PFSK-1 (cell line): ENCODE data around the gene GLT6D1.
A peak's percentile ranks its signal among the peaks of the same experiment; 100 is the strongest.

Experiments used
- FOXP2 ChIP-seq: optimal IDR thresholded peaks from 2 replicates; pipeline ENCODE3; 2011; ENCODE audit warnings: borderline replicate concordance, control low read depth, inconsistent platforms; ENCODE audit not compliant: insufficient read depth; ENCODE audit errors: extremely low read length, extremely low read depth
- POLR2AphosphoS5 ChIP-seq: IDR thresholded peaks from 2 replicates; pipeline ENCODE4 v1.6.1; 2012; ENCODE audit warnings: low read depth, mild to moderate bottlenecking, control low read depth, low read length, moderate library complexity
- REST ChIP-seq, 2 experiments: IDR thresholded peaks; 2 replicates each; pipeline versions ENCODE4 v1.6.1 to v1.8.0; 2011 to 2012; ENCODE audit warnings: low read depth in 2 of 2, low read length in 2 of 2, control low read depth in 1 of 2, inconsistent platforms in 1 of 2, mild to moderate bottlenecking in 1 of 2, moderate library complexity in 1 of 2; ENCODE audit not compliant: insufficient read depth in 1 of 2
- SIN3A ChIP-seq: IDR thresholded peaks from 2 replicates; pipeline ENCODE4 v1.6.1; 2012; ENCODE audit warnings: mild to moderate bottlenecking, low read length, moderate library complexity, borderline replicate concordance; ENCODE audit not compliant: insufficient read depth
- TAF1 ChIP-seq: IDR thresholded peaks from 2 replicates; pipeline ENCODE4 v1.6.1; 2012; ENCODE audit warnings: low read length, control low read depth, borderline replicate concordance; ENCODE audit not compliant: insufficient read depth

GLT6D1 gene

DNA sequence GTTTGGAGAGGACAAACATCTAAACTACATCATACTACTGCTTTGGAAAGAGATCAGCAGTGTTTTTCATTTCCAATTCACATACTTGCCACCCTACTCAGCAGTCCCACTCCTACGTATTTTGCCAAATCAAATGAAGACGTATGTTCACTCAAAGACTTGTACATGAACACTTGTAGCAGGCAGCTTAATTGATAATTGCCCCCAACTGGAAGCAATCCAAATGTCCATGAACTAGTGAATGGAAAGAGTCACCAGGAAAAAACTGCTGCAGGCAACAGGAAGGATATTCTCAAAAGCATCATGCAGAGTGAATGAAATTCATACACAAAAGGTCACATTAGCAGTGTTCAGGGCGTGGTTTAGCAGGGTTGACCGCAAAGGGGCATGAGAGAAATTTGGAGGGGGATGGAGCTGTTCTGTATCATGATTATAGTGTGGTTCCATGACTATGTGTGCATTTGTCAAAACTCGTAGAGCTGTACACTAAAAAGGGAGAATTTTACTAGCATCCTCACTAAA is 39.0 kb downstream of the GLT6D1 start:
- TF ChIP-seq POLR2AphosphoS5 (peak; percentile 63), REST (IDR thresholded peaks at IDR 0.05; ENCODE audit: insufficient read depth in 1 of 2, low read depth in 2 of 2, low read length in 2 of 2) (no peak), SIN3A (0 out of 2 replicates have a peak, but pooled peaks have one; percentile 47)

DNA sequence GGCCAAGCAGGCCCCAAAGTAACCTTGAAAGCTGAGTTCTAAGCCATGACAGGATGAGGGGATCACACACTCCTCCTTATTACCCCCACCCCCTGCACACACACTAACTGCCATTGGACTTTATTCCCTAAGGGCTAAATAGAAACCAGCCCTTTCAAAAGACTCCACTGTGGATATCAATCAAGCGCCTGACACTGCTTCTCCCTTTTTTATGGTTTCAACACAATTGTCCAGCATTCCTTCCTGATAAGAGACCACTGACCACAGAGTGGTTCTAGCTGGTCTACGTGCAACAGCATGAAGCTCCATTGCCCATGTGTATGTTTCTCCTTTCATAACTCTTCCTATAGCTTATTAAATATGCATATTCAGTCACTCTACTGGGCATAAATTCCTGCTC is 43.1 kb downstream of the GLT6D1 start:
- no peak for TF ChIP-seq POLR2AphosphoS5
- no peak for TF ChIP-seq SIN3A
- TF ChIP-seq REST (IDR thresholded peaks at IDR 0.05; ENCODE audit: insufficient read depth in 1 of 2, low read depth in 2 of 2, low read length in 2 of 2), result no peak
- TF ChIP-seq TAF1, result no peak
- no peak for TF ChIP-seq FOXP2

DNA sequence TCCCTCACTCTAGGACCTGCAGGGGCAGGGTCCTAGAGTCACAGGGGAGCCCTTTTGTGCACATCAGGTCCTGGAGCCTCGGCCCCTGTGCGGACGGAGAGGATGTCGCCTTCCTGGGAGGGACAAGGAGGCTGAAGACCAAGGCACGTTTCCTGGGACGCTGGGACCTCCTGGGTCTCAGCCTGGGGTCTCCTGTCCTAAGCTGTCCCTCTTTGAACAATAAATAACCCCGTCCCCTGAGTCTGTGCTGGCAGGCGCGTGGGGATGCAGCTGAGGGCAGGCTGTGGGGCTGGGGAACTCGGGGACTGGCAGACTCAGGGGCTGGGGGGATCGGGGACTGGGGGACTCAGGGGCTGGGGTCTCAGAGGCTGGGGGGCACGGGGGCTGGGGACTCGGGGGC is 46.7 kb downstream of the GLT6D1 start:
- no peak for TF ChIP-seq REST (IDR thresholded peaks at IDR 0.05; ENCODE audit: insufficient read depth in 1 of 2, low read depth in 2 of 2, low read length in 2 of 2)
- no peak for TF ChIP-seq FOXP2
- TF ChIP-seq POLR2AphosphoS5, result no peak
- TF ChIP-seq TAF1, result no peak
- no peak for TF ChIP-seq SIN3A

GRCh38 chr9:135592331-135592590 is 47.1 kb downstream of the GLT6D1 start:
- no peak for TF ChIP-seq FOXP2
- no peak for TF ChIP-seq REST (IDR thresholded peaks at IDR 0.05; ENCODE audit: insufficient read depth in 1 of 2, low read depth in 2 of 2, low read length in 2 of 2)
- TF ChIP-seq POLR2AphosphoS5, result no peak
- TF ChIP-seq SIN3A, result no peak

- TF ChIP-seq POLR2AphosphoS5 (no peak), SIN3A (no peak), FOXP2 (no peak), TAF1 (no peak), REST (IDR thresholded peaks at IDR 0.05; ENCODE audit: insufficient read depth in 1 of 2, low read depth in 2 of 2, low read length in 2 of 2) (no peak)
These were observed 47.6 kb downstream of the GLT6D1 start for GRCh38 chr9:135591506-135592330.
